Measurements from ENCODE around the gene MPPED1.

MPPED1 gene

GRCh38 chr22:43516996-43517635 is 105.3 kb downstream of the MPPED1 start:
- H2AFZ ChIP-seq (ENCODE audit: low read depth, low read length, severe bottlenecking) = no peak overlapping the region
- H3K27ac ChIP-seq (ENCODE audit: low read depth, low read length) = no peak overlapping the region
- no peaks in the 10 kb centered on the region for H3K79me2 ChIP-seq (ENCODE audit: insufficient read depth, low read length)
- H3K4me2 ChIP-seq (ENCODE audit: low read depth, low read length, poor library complexity, severe bottlenecking) = no peak overlapping the region
- no peak overlapping the region for H3K9ac ChIP-seq (ENCODE audit: low read length)
- H3K4me3 ChIP-seq (ENCODE audit: insufficient read depth, low read length, poor library complexity, severe bottlenecking) = no peak overlapping the region
- H3K27me3 ChIP-seq (ENCODE audit: low read length) = no peaks in the 10 kb centered on the region
- H3K9me3 ChIP-seq (ENCODE audit: insufficient read depth, low read length) = no peaks in the 10 kb centered on the region
- H4K20me1 ChIP-seq (ENCODE audit: low read depth, low read length) = no peaks in the 10 kb centered on the region
- H3K9me2 ChIP-seq (replicated peaks; ENCODE audit: insufficient read depth, low read length) = no peaks in the 10 kb centered on the region
- H3K36me3 ChIP-seq (ENCODE audit: low read length) = no peaks in the 10 kb centered on the region
- no peak for TF ChIP-seq EZH2phosphoT487 (conservative IDR thresholded peaks at IDR 0.05; ENCODE audit: low read length)
- TF ChIP-seq, protein P1, sequence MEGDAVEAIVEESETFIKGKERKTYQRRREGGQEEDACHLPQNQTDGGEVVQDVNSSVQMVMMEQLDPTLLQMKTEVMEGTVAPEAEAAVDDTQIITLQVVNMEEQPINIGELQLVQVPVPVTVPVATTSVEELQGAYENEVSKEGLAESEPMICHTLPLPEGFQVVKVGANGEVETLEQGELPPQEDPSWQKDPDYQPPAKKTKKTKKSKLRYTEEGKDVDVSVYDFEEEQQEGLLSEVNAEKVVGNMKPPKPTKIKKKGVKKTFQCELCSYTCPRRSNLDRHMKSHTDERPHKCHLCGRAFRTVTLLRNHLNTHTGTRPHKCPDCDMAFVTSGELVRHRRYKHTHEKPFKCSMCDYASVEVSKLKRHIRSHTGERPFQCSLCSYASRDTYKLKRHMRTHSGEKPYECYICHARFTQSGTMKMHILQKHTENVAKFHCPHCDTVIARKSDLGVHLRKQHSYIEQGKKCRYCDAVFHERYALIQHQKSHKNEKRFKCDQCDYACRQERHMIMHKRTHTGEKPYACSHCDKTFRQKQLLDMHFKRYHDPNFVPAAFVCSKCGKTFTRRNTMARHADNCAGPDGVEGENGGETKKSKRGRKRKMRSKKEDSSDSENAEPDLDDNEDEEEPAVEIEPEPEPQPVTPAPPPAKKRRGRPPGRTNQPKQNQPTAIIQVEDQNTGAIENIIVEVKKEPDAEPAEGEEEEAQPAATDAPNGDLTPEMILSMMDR (IDR thresholded peaks at IDR 0.05; ENCODE audit: insufficient read depth, low read length, poor library complexity, severe bottlenecking) = no peak
- H3F3A ChIP-seq (ENCODE audit: insufficient read depth) = no peaks in the 10 kb centered on the region

DNA sequence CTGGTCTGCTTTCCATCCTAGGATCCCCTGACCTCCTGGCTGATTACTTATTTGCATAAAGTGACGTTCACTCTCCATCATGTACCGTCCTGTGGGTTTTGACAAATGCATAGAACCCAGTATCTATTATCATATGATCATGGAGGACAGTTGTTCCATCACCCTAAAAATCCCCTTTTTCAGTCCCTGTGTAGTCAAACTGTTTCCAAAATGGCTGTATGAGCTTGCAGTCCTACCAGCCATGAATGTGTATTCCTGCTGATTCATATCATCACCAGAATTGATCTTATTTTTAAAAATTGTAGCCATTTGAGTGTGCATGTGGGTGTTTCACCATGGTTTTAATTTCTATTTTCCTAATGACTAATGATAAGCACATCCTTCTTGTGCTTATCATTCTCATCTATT is 108.8 kb downstream of the MPPED1 start:
- Histone ChIP-seq H3K9me2 (replicated peaks; ENCODE audit: insufficient read depth, low read length) (no peaks in the 10 kb centered on the region), H3K9ac (ENCODE audit: low read length) (no peak overlapping the region), H3K27me3 (ENCODE audit: low read length) (no peaks in the 10 kb centered on the region), H2AFZ (ENCODE audit: low read depth, low read length, severe bottlenecking) (no peak overlapping the region), H3K4me3 (ENCODE audit: insufficient read depth, low read length, poor library complexity, severe bottlenecking) (no peak overlapping the region), H3K79me2 (ENCODE audit: insufficient read depth, low read length) (no peaks in the 10 kb centered on the region), H3F3A (ENCODE audit: insufficient read depth) (no peaks in the 10 kb centered on the region), H4K20me1 (ENCODE audit: low read depth, low read length) (no peaks in the 10 kb centered on the region), H3K36me3 (ENCODE audit: low read length) (no peaks in the 10 kb centered on the region), H3K9me3 (ENCODE audit: insufficient read depth, low read length) (no peaks in the 10 kb centered on the region), H3K27ac (ENCODE audit: low read depth, low read length) (no peak overlapping the region), H3K4me2 (ENCODE audit: low read depth, low read length, poor library complexity, severe bottlenecking) (no peak overlapping the region)
- no peak for TF ChIP-seq EZH2phosphoT487 (conservative IDR thresholded peaks at IDR 0.05; ENCODE audit: low read length)
- TF ChIP-seq, protein P1 (IDR thresholded peaks at IDR 0.05; ENCODE audit: insufficient read depth, low read length, poor library complexity, severe bottlenecking) = no peak

GRCh38 chr22:43521716-43522115 is 109.9 kb downstream of the MPPED1 start:
- Histone ChIP-seq H3K27me3 (ENCODE audit: low read length) (no peaks in the 10 kb centered on the region), H3K9me2 (replicated peaks; ENCODE audit: insufficient read depth, low read length) (no peaks in the 10 kb centered on the region), H3K27ac (ENCODE audit: low read depth, low read length) (no peak overlapping the region), H2AFZ (ENCODE audit: low read depth, low read length, severe bottlenecking) (no peak overlapping the region), H3K9ac (ENCODE audit: low read length) (no peak overlapping the region), H3K79me2 (ENCODE audit: insufficient read depth, low read length) (no peaks in the 10 kb centered on the region), H3F3A (ENCODE audit: insufficient read depth) (no peaks in the 10 kb centered on the region), H3K4me2 (ENCODE audit: low read depth, low read length, poor library complexity, severe bottlenecking) (no peak overlapping the region), H3K36me3 (ENCODE audit: low read length) (no peaks in the 10 kb centered on the region), H4K20me1 (ENCODE audit: low read depth, low read length) (no peaks in the 10 kb centered on the region), H3K4me3 (ENCODE audit: insufficient read depth, low read length, poor library complexity, severe bottlenecking) (no peak overlapping the region), H3K9me3 (ENCODE audit: insufficient read depth, low read length) (no peaks in the 10 kb centered on the region)
- TF ChIP-seq, protein P1 (IDR thresholded peaks at IDR 0.05; ENCODE audit: insufficient read depth, low read length, poor library complexity, severe bottlenecking) = no peak
- TF ChIP-seq EZH2phosphoT487 (conservative IDR thresholded peaks at IDR 0.05; ENCODE audit: low read length) = no peak

Measured in SU-DHL-6 (cell line).